Epithelial cell of esophagus (primary cell): Measurements from ENCODE around the gene LSM7.

Source experiments
- DNase-seq: peaks from one replicate; pipeline ENCODE4 v3.0.0; 2010; ENCODE audit warnings: low read depth
- H3K4me3 ChIP-seq: 2 replicates; pipeline ENCODE4 v1.5.1; 2011; ENCODE audit warnings: mild to moderate bottlenecking, low read length, control low read depth
- CTCF ChIP-seq: IDR thresholded peaks from 2 replicates; pipeline ENCODE4 v1.5.1; 2011; ENCODE audit warnings: low read depth, mild to moderate bottlenecking, low read length, control low read depth, inconsistent platforms; ENCODE audit not compliant: insufficient read depth; ENCODE audit errors: missing control alignments

Gene LSM7

GRCh38 chr19:2305452-2306280 lies 22.7 kb downstream of the LSM7 start:
- TF ChIP-seq CTCF: no peak
- no peak overlapping the region for H3K4me3 ChIP-seq
- DNase-seq: no peak

- DNase-seq: no peak
- TF ChIP-seq CTCF: no peak
- H3K4me3 ChIP-seq: no peak overlapping the region
These were observed 25.1 kb downstream of the LSM7 start for GRCh38 chr19:2303211-2303798.

GRCh38 chr19:2302319-2303210 lies 25.8 kb downstream of the LSM7 start:
- H3K4me3 ChIP-seq: no peak overlapping the region
- DNase-seq: no peak
- TF ChIP-seq CTCF: no peak

- no peak for DNase-seq
- TF ChIP-seq CTCF: no peak
- H3K4me3 ChIP-seq: no peak overlapping the region
These were observed 27.9 kb downstream of the LSM7 start for GRCh38 chr19:2300533-2300932.

- no peak for TF ChIP-seq CTCF
- H3K4me3 ChIP-seq: no peak overlapping the region
- no peak for DNase-seq
These were observed 32.2 kb downstream of the LSM7 start for GRCh38 chr19:2296141-2296540.

- no peak for TF ChIP-seq CTCF
- no peak overlapping the region for H3K4me3 ChIP-seq
- no peak for DNase-seq
These were observed 33.6 kb downstream of the LSM7 start for GRCh38 chr19:2294687-2295335.
